SK-N-SH treated with all-trans-retinoic acid at 6 μM for 48 hours (cell line): ENCODE data around the gene SNED1.
A peak's percentile ranks its signal among the peaks of the same experiment; 100 is the strongest.

Experiments used
- ATAC-seq: fragments of 200-7000 bp; cut with Tn5 transposase; 3 replicates; pipeline ENCODE4 v1.9.1; 2020; ENCODE audit warnings: mild to moderate bottlenecking, moderate library complexity
- ARNTL ChIP-seq: fragments of 450-650 bp; formaldehyde crosslinking; IDR thresholded peaks from 2 replicates; pipeline ENCODE4 v1.5.0; 2020; ENCODE audit warnings: low read depth, mild to moderate bottlenecking, moderate library complexity, borderline replicate concordance
- BACH2 ChIP-seq: fragments of 250-450 bp; sonication (Bioruptor Pico); IDR thresholded peaks from 2 replicates; pipeline ENCODE4 v1.9.0; 2021; ENCODE audit warnings: mild to moderate bottlenecking, borderline replicate concordance
- CREB5 ChIP-seq: fragments of 250-450 bp; sonication (Bioruptor Pico); IDR thresholded peaks from 2 replicates; pipeline ENCODE4 v1.5.1; 2020; ENCODE audit warnings: low read depth, mild to moderate bottlenecking, moderate library complexity
- CSDC2 ChIP-seq: fragments of 250-450 bp; sonication (Bioruptor Pico); IDR thresholded peaks from 2 replicates; pipeline ENCODE4 v1.5.0; 2020; ENCODE audit warnings: mild to moderate bottlenecking, moderate library complexity
- CSRNP3 ChIP-seq: fragments of 250-450 bp; sonication (Bioruptor Pico); IDR thresholded peaks from 2 replicates; pipeline ENCODE4 v1.5.1; 2021; ENCODE audit warnings: mild to moderate bottlenecking, moderate library complexity
- GLIS3 ChIP-seq: fragments of 250-450 bp; sonication (Bioruptor Pico); IDR thresholded peaks from 2 replicates; pipeline ENCODE4 v1.5.0; 2020; ENCODE audit warnings: mild to moderate bottlenecking, moderate library complexity
- ISL1 ChIP-seq: fragments of 250-450 bp; sonication (Bioruptor Pico); IDR thresholded peaks from 2 replicates; pipeline ENCODE4 v2.1.2; 2022; ENCODE audit warnings: mild to moderate bottlenecking, moderate library complexity
- PATZ1 ChIP-seq: fragments of 250-450 bp; sonication (Bioruptor Pico); IDR thresholded peaks from 2 replicates; pipeline ENCODE4 v1.8.0; 2020; ENCODE audit warnings: mild to moderate bottlenecking, moderate library complexity, borderline replicate concordance
- POU6F1 ChIP-seq: fragments of 250-450 bp; sonication (Bioruptor Pico); IDR thresholded peaks from 2 replicates; pipeline ENCODE4 v1.8.0; 2021; ENCODE audit warnings: low read depth, mild to moderate bottlenecking, moderate library complexity, borderline replicate concordance
- PPARA ChIP-seq: fragments of 250-450 bp; sonication (Bioruptor Pico); IDR thresholded peaks from 2 replicates; pipeline ENCODE4 v1.5.0; 2020; ENCODE audit warnings: mild to moderate bottlenecking, borderline replicate concordance
- RARB ChIP-seq: fragments of 250-450 bp; sonication (Bioruptor Pico); IDR thresholded peaks from 2 replicates; pipeline ENCODE4 v1.8.0; 2021; ENCODE audit warnings: mild to moderate bottlenecking, moderate library complexity
- TCF4 ChIP-seq: fragments of 250-450 bp; sonication (Bioruptor Pico); IDR thresholded peaks from 2 replicates; pipeline ENCODE4 v1.8.0; 2021; ENCODE audit warnings: mild to moderate bottlenecking, moderate library complexity, borderline replicate concordance
- TOX ChIP-seq: fragments of 250-450 bp; sonication (Bioruptor Pico); IDR thresholded peaks from 2 replicates; pipeline ENCODE4 v1.8.0; 2021; ENCODE audit warnings: mild to moderate bottlenecking, moderate library complexity, borderline replicate concordance
- TSHZ2 ChIP-seq: fragments of 250-450 bp; sonication (Bioruptor Pico); IDR thresholded peaks from 2 replicates; pipeline ENCODE4 v1.5.0; 2020; ENCODE audit warnings: mild to moderate bottlenecking, moderate library complexity
- ZC3H10 ChIP-seq: fragments of 250-450 bp; sonication (Bioruptor Pico); IDR thresholded peaks from 2 replicates; pipeline ENCODE4 v1.5.1; 2021; ENCODE audit warnings: mild to moderate bottlenecking, moderate library complexity
- ZFP30 ChIP-seq: fragments of 450-650 bp; formaldehyde crosslinking; IDR thresholded peaks from 2 replicates; pipeline ENCODE4 v1.5.0; 2022; ENCODE audit warnings: mild to moderate bottlenecking, moderate library complexity
- ZNF565 ChIP-seq: fragments of 450-650 bp; formaldehyde crosslinking; conservative IDR thresholded peaks from 2 replicates; pipeline ENCODE4 v1.5.0; 2020; ENCODE audit warnings: low read depth, mild to moderate bottlenecking, moderate library complexity
- ZNF70 ChIP-seq: fragments of 450-650 bp; formaldehyde crosslinking; IDR thresholded peaks from 2 replicates; pipeline ENCODE4 v1.5.0; 2020; ENCODE audit warnings: mild to moderate bottlenecking, moderate library complexity
- ZNF8 ChIP-seq: fragments of 450-650 bp; formaldehyde crosslinking; IDR thresholded peaks from 2 replicates; pipeline ENCODE4 v1.5.0; 2020; ENCODE audit warnings: mild to moderate bottlenecking, moderate library complexity

Gene SNED1

GRCh38 chr2:241064008-241064801, 65.8 kb downstream of the SNED1 start:
- TF ChIP-seq PATZ1 (no peak), TSHZ2 (CRISPR knock-in tag) (no peak), ISL1 (CRISPR knock-in tag) (no peak), CREB5 (CRISPR knock-in tag) (no peak), ZC3H10 (CRISPR knock-in tag) (no peak), ZNF70 (CRISPR knock-in tag) (no peak)
- ATAC-seq: peak; percentile 55; the same call in 2 of the 3 replicates

GRCh38 chr2:241064802-241065354, 66.5 kb downstream of the SNED1 start:
- no peak for ATAC-seq
- TF ChIP-seq ISL1 (CRISPR knock-in tag): no peak
- TF ChIP-seq RARB: no peak
- no peak for TF ChIP-seq ZFP30 (CRISPR knock-in tag)
- TF ChIP-seq TOX: no peak
- no peak for TF ChIP-seq CSDC2

GRCh38 chr2:241065355-241065803, 67.0 kb downstream of the SNED1 start:
- TF ChIP-seq POU6F1 (CRISPR knock-in tag): no peak
- ATAC-seq: no peak

- no peak for ATAC-seq
- TF ChIP-seq TCF4 (CRISPR knock-in tag) (no peak), RARB (no peak), PATZ1 (no peak), GLIS3 (CRISPR knock-in tag) (no peak), PPARA (CRISPR knock-in tag) (no peak), ZNF8 (no peak), CSRNP3 (CRISPR knock-in tag) (no peak), ZFP30 (CRISPR knock-in tag) (no peak), ARNTL (no peak), CREB5 (CRISPR knock-in tag) (no peak), ISL1 (CRISPR knock-in tag) (no peak), BACH2 (CRISPR knock-in tag) (no peak), ZNF565 (CRISPR knock-in tag) (no peak)
Observed at GRCh38 chr2:241066171-241066892, 67.9 kb downstream of the SNED1 start.
